GM23248 (cell line): ENCODE results near the gene KIF2C. TPM values are rescaled to one million over a fixed set of nuclear protein-coding genes. Genes with fewer than 3 reads are reported as not detected.

ENCODE experiments used
- DNase-seq: peaks from one replicate; pipeline ENCODE4 v3.0.0-alpha.2; 2015
- H2AFZ ChIP-seq: fragments of 200-600 bp; sonication (generic); 2 replicates; pipeline ENCODE4 v1.6.1; 2016; ENCODE audit warnings: antibody characterized with exemption
- H3F3A ChIP-seq: fragments of 200-600 bp; sonication (generic); 2 replicates; pipeline ENCODE4 v1.6.1; 2016; ENCODE audit warnings: mild to moderate bottlenecking, antibody characterized with exemption, mixed run types; ENCODE audit not compliant: insufficient read depth
- H3K27ac ChIP-seq: fragments of 200-600 bp; sonication (generic); 2 replicates; pipeline ENCODE4 v1.5.1; 2016; ENCODE audit warnings: mild to moderate bottlenecking
- H3K27me3 ChIP-seq: fragments of 200-600 bp; sonication (generic); replicated peaks from 2 replicates; pipeline ENCODE4 v1.6.1; 2016; ENCODE audit warnings: mild to moderate bottlenecking; ENCODE audit not compliant: insufficient read depth
- H3K36me3 ChIP-seq: fragments of 200-600 bp; sonication (generic); 2 replicates; pipeline ENCODE4 v1.6.1; 2016; ENCODE audit warnings: low read depth, mild to moderate bottlenecking
- H3K4me1 ChIP-seq: fragments of 200-600 bp; sonication (generic); 2 replicates; pipeline ENCODE4 v1.6.1; 2016; ENCODE audit warnings: mild to moderate bottlenecking; ENCODE audit not compliant: insufficient read depth
- H3K4me2 ChIP-seq: fragments of 200-600 bp; sonication (generic); one replicate; pipeline ENCODE4 v1.6.1; 2016; ENCODE audit warnings: mild to moderate bottlenecking; ENCODE audit not compliant: unreplicated experiment
- H3K4me3 ChIP-seq: fragments of 200-600 bp; sonication (generic); 2 replicates; pipeline ENCODE4 v1.5.1; 2016; ENCODE audit warnings: mild to moderate bottlenecking
- H3K79me2 ChIP-seq: fragments of 200-600 bp; sonication (generic); 2 replicates; pipeline ENCODE4 v1.6.1; 2016; ENCODE audit warnings: mild to moderate bottlenecking; ENCODE audit not compliant: insufficient read depth
- H3K9ac ChIP-seq: fragments of 200-600 bp; sonication (generic); 2 replicates; pipeline ENCODE4 v1.6.1; 2016; ENCODE audit warnings: mild to moderate bottlenecking
- H3K9me2 ChIP-seq: fragments of 200-600 bp; sonication (generic); 2 replicates; pipeline ENCODE4 v1.6.1; 2016; ENCODE audit warnings: mixed run types, mild to moderate bottlenecking, moderate library complexity; ENCODE audit not compliant: insufficient read depth
- H3K9me3 ChIP-seq: fragments of 200-600 bp; sonication (generic); one replicate; pipeline ENCODE4 v1.6.1; 2017; ENCODE audit warnings: low read depth
- H4K20me1 ChIP-seq: fragments of 200-600 bp; sonication (generic); 2 replicates; pipeline ENCODE4 v1.6.0; 2016; ENCODE audit not compliant: insufficient read depth
- EZH2 ChIP-seq: fragments of 200-600 bp; sonication (generic); IDR thresholded peaks from 2 replicates; pipeline ENCODE4 v1.6.1; 2018; ENCODE audit warnings: antibody characterized with exemption, mild to moderate bottlenecking; ENCODE audit not compliant: insufficient read depth, poor library complexity, severe bottlenecking
- EZH2phosphoT487 ChIP-seq: fragments of 200-600 bp; sonication (generic); IDR thresholded peaks from 2 replicates; pipeline ENCODE4 v1.6.1; 2018; ENCODE audit warnings: antibody characterized with exemption, moderate library complexity, mild to moderate bottlenecking, low read depth; ENCODE audit not compliant: insufficient read depth
- WGBS, 2 experiments: methylation state at CpG; one replicate each; pipeline ENCODE4 v1.1.6; 2015 to 2017; ENCODE audit warnings: low lambda C conversion rate in 2 of 2, low coverage in 1 of 2; ENCODE audit errors: missing lambda C conversion rate in 2 of 2; 5-methylcytosine and 5-hydroxymethylcytosine counted together
- in situ Hi-C: fragments of 300-500 bp; cut with MboI; formaldehyde crosslinking; loops from 2 replicates; pipeline ENCODE4 v1.15.0; 2020
- polyA plus RNA-seq: library from polyadenylated mRNA; unstranded; fragments of >200 nt; fragmentation: Nextera tagmentation; extraction: Ambion mirVana; gene quantifications from 2 replicates; pipeline ENCODE4 v1.2.1, GENCODE V29; 2016
- total RNA-seq: library from RNA; depleted of rRNA; stranded (reverse); fragments of >200 nt; shearing (Covaris generic); gene quantifications from 2 replicates; pipeline ENCODE4 v1.2.3, GENCODE V29; 2014

Gene KIF2C
- total and polyA plus RNA-seq, 2 experiments from 2014 or later, result 16.4 to 16.9 TPM

DNA sequence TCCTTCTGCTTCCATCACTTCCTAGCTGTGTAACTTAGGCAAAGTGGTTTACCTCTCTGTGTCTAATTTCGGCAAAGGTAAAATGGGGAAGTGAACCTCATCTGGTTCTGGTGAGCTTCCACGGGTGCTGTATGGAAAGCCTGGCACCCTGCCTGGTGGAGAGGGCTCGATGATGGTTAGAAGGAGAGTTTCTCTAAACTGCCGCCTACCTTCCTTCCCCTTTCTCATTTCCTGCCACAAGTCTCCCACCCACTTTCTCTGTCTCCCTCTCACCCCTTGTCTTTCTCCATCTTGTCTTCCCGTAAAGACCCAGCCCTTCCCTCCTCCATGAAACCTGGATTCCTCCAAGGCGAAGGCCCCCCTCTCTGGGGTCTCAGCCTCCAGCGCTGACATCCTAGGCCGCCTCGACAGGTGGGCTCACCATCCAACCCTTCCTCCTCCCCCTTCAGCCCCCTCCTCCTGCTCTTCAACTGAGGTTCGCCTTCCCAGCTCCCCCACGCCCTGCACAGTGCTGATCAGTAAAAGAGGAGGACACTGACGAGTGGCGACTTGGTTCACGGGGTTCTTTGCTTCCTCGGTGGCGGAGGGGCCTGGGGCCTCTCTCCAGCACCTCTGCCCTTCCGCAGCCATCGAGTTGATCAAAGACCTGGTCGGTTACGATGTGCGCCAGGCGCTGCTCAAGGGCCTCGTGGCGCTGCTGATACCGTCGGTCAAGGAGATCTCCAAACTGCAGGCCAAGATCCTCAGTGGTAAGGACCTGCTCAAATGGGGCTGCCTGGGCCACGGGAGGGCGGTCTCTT lies 15.9 kb upstream of the KIF2C start:
- no peaks in the 10 kb centered on the region for H3K27me3 ChIP-seq
- H3K4me1 ChIP-seq, result peaks cover 5% of the 10 kb centered on the region
- no peak overlapping the region for H3K27ac ChIP-seq
- no peak overlapping the region for H3K4me2 ChIP-seq
- H3K79me2 ChIP-seq, result no peaks in the 10 kb centered on the region
- peaks cover 24% of the 10 kb centered on the region for H3F3A ChIP-seq
- H2AFZ ChIP-seq, result no peak overlapping the region
- TF ChIP-seq EZH2phosphoT487 (no peak), EZH2 (no peak)
- DNase-seq, result no peak
- 84 to 86% methylated on average over 17 to 28 of the region's 28 CpGs for WGBS, 2 experiments
- H3K9ac ChIP-seq, result no peak overlapping the region
- no peaks in the 10 kb centered on the region for H3K9me2 ChIP-seq
- H4K20me1 ChIP-seq, result no peaks in the 10 kb centered on the region
- H3K36me3 ChIP-seq, result no peaks in the 10 kb centered on the region
- no peaks in the 10 kb centered on the region for H3K9me3 ChIP-seq
- no peak overlapping the region for H3K4me3 ChIP-seq
- in situ Hi-C loops, result no loop called here

DNA sequence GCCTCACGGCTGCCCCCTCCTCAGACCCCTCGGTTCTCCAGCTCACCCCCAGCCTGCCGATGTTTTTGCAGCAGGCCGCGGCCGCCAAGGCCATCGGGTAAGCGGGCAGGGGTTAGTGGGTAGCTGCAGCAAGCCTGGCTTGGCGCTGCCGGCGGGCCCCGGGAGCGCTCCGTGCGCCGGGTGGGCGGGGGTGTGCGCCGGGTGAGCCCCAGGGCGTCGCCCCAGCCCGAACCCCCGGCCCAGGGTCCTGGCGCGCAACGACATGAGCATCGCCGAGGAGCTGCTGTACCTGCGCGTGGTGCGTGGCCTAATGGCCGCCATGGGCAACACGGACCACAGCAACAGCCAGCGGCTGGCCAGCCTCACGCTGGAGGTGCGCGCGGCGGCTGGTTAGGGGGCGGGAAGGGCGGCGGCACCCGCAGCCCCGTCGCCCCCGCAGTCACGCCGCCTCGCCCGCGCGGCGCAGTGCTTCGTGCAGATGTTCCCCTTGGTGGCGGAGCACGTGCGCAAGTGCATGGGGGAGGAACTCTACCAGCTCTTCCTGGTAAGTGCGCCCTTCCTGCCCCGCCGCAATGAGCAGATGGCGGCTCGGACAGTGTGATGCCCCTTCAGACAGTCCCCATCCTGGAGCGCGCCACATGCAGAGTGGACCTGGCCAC lies 15.2 kb upstream of the KIF2C start:
- Histone ChIP-seq H4K20me1 (no peaks in the 10 kb centered on the region), H3K4me2 (no peak overlapping the region), H3K9me2 (no peaks in the 10 kb centered on the region), H3K36me3 (no peaks in the 10 kb centered on the region), H3F3A (peaks cover 31% of the 10 kb centered on the region), H3K27ac (no peak overlapping the region), H3K9me3 (no peaks in the 10 kb centered on the region), H3K4me3 (no peak overlapping the region), H3K79me2 (no peaks in the 10 kb centered on the region), H3K27me3 (no peaks in the 10 kb centered on the region), H3K9ac (no peak overlapping the region), H2AFZ (no peak overlapping the region), H3K4me1 (peaks cover 5% of the 10 kb centered on the region)
- WGBS, 2 experiments, result 46 to 50% methylated on average over 22 to 60 of the region's 64 CpGs
- no peak for DNase-seq
- in situ Hi-C loops, result no loop called here
- TF ChIP-seq EZH2, result no peak
- no peak for TF ChIP-seq EZH2phosphoT487

DNA sequence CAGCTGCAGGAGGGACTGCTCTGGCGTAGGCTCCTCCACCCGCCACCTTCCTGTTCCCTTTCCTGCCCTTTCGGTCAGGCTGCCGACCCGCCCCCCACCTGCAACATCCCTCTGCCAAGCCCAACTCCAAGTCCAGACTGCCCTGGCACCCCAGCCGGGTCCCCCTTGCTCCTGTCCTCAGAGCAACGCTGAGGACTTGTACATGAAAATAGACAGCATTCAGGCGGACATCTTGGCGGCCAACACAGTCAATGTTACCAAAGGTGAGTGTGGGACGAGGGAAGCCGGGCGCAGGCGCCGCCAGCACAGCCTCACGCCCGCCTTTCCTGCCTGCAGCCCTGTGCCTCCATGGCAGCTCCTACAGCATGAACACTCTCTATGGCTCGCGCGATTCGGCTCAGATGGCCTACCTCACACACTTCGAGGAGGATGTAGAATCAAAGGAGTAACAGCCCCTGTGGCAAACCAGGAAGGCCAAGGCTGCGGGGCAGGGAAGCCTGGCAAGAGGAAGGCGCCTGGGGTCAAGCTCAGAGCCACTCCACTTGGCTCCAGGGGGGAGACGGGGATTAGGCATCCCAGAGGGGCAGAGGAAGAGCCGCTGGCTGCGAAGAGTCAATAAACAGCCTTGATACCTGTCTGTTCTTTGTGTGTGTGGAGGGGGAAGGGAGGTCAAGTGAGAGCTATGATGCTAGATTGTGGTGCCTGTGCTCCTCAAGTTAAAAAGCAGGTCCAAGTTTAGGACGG lies 14.5 kb upstream of the KIF2C start:
- H3K4me2 ChIP-seq, result no peak overlapping the region
- H3K9me2 ChIP-seq, result no peaks in the 10 kb centered on the region
- in situ Hi-C loops, result no loop called here
- no peak overlapping the region for H3K27ac ChIP-seq
- H2AFZ ChIP-seq, result no peak overlapping the region
- H3K79me2 ChIP-seq, result no peaks in the 10 kb centered on the region
- no peaks in the 10 kb centered on the region for H4K20me1 ChIP-seq
- H3K36me3 ChIP-seq, result no peaks in the 10 kb centered on the region
- H3K9ac ChIP-seq, result no peak overlapping the region
- DNase-seq, result no peak
- TF ChIP-seq EZH2phosphoT487, result no peak
- no peaks in the 10 kb centered on the region for H3K27me3 ChIP-seq
- peaks cover 7% of the 10 kb centered on the region for H3K4me1 ChIP-seq
- 85 to 90% methylated on average over 24 to 27 of the region's 27 CpGs for WGBS, 2 experiments
- no peak overlapping the region for H3K4me3 ChIP-seq
- peaks cover 34% of the 10 kb centered on the region for H3F3A ChIP-seq
- H3K9me3 ChIP-seq, result no peaks in the 10 kb centered on the region

GRCh38 chr1:44730741-44731512 lies 8.7 kb upstream of the KIF2C start, which contains the start of gene RNU5D-1:
TSS of gene RNU5D-1 (minus strand) at chr1:44731170.
- in situ Hi-C loops, result no loop called here
- peak; percentile 97 for DNase-seq

More at GRCh38 chr1:44730741-44731512, 8.7 kb upstream of the KIF2C start, which contains the start of gene RNU5D-1:
- Histone ChIP-seq H3K27ac (peak within 1 kb of the TSS; percentile 99), H3K9me2 (no peaks in the 10 kb centered on the region), H3K4me2 (peak within 1 kb of the TSS; percentile 53), H3K79me2 (no peaks in the 10 kb centered on the region), H3K4me1 (peaks cover 24% of the 10 kb centered on the region), H3K9ac (peak within 1 kb of the TSS; percentile 88), H4K20me1 (no peaks in the 10 kb centered on the region), H3F3A (peaks cover 40% of the 10 kb centered on the region), H3K9me3 (no peaks in the 10 kb centered on the region), H3K4me3 (peak within 1 kb of the TSS; percentile 55), H3K36me3 (no peaks in the 10 kb centered on the region), H2AFZ (peak within 1 kb of the TSS; percentile 94), H3K27me3 (no peaks in the 10 kb centered on the region)
- 1 to 2% methylated on average over 19 of the region's 19 CpGs for WGBS, 2 experiments
- 0 out of 2 replicates have a peak, but pooled peaks have one; percentile 70 for TF ChIP-seq EZH2phosphoT487
- TF ChIP-seq EZH2, result no peak
